Measurements from ENCODE around the gene PRKG1. TPM values are rescaled to one million over a fixed set of nuclear protein-coding genes. Genes with fewer than 3 reads are reported as not detected.

PRKG1 gene
- total RNA-seq, 4 donors from 2014 or later = 17.1 to 36.4 (median 25.8) TPM

- TF ChIP-seq CTCF (IDR thresholded peaks at IDR 0.05) = no peak
- ATAC-seq (ENCODE audit: low FRiP score) (no peak), DNase-seq (ENCODE audit: low spot score) (no peak)
These were observed 50.6 kb downstream of the PRKG1 start for GRCh38 chr10:51124852-51125251.

- TF ChIP-seq CTCF (IDR thresholded peaks at IDR 0.05) = no peak
- ATAC-seq (ENCODE audit: low FRiP score) = no peak
- DNase-seq (ENCODE audit: low spot score) = no peak
These were observed 51.2 kb downstream of the PRKG1 start for GRCh38 chr10:51125518-51125917.

DNA sequence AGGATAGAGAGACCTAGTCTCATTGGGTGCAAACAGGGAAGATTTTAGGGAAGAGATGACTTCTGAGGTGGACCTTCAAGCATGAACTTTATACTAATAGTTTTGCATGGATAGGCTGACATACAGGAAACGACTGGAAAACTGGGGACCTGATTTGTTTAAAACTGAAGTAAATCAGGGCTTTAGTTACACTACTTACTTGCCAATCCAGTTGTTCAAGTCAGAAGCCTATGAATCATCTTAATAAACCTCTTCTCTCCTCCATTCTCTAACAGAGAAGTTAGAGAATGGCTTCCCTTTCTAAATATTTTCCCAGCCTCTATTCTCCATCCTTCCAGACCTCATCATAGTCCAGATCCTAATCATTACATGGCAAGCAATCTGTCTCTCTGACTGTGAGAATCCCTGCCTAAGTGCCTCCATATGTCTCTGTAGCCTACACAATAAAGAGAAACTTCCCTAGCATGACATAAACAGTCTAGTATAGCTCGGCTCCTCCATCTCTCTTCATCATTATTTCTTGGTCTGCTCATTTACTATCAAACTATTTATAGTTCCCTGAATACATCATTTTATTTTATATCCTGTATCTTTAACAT is 55.8 kb downstream of the PRKG1 start:
- no peak for TF ChIP-seq CTCF (IDR thresholded peaks at IDR 0.05)
- DNase-seq (ENCODE audit: low spot score) (no peak), ATAC-seq (ENCODE audit: low FRiP score) (no peak)

DNA sequence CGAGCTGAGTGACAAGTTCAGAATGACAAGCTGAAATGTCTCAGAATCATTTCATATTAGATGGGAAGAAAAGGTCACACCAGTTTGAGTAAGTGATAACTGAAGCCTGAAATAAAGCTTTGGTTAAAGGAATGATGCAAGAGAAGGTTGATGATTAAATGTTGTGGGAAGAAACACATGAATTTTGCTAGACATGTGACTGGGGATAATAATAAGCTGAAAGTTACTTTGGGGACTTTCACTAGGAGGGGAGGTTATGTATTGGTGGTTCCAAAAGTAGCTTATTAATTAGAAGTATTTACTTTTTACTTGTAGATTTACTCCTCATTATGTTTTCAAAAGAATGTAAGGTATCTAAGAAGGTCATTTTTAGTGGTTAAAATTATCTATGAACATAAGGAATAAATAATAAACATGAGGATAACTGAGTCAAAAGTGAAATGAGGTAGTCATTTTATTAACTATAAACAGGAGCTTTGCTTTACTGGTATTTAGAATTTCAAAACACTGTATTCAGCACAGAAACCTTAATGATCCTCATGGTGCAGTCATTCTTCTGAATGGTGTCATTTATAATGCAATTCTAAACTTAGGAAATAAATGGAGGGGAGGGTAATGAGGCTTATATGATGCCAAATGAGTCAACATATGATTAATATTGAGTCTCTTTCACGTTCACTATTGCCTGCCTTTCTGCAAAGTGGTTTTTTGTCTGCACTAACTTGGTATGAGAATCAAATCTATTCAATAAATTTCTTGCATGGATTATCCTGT is 63.7 kb downstream of the PRKG1 start:
- peak; percentile 54 for ATAC-seq (ENCODE audit: low FRiP score)
- no peak for TF ChIP-seq CTCF (IDR thresholded peaks at IDR 0.05)

DNA sequence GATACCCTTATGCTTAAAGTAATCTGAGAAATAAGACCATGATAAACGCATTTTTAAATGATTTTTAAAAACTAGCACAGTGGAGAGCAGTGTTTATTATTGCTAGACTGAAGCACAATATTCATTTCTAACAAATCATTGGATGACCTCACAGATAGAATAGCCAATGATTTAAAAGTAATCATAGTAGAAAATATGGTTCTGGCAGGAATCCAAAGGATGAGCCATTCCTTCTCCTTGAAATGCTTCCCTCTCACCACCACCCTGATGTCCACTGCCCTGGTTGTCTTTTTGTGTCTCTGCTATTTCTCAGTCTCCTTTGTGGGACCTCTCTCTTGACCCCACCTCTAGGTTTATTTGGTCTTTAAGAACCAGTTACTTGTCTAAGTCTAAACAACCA is 64.9 kb downstream of the PRKG1 start:
- no peak for DNase-seq (ENCODE audit: low spot score)
- TF ChIP-seq CTCF (IDR thresholded peaks at IDR 0.05) = no peak
- no peak for ATAC-seq (ENCODE audit: low FRiP score)

More for the DNA sequence above, 63.7 kb downstream of the PRKG1 start:
- DNase-seq (ENCODE audit: low spot score) = no peak

DNA sequence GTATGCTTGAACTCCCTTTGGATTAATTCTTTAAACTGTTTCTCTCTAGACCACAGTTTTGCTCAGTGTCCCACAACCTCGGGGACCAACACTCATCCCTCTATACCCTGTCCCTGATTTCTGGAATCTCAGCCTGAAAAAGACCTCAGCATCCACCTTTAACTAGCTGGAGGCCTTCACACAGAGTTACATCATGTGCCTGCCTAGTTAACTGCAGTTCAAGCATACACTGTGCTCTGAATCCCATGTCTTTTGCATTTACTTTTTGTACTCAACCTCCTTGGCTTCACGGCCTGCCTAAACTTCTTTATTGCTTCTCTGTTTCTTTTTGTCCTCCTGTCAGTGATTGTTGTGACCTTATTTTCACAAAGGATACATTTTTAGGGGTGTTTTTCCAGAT is 66.7 kb downstream of the PRKG1 start:
- no peak for TF ChIP-seq CTCF (IDR thresholded peaks at IDR 0.05)
- ATAC-seq (ENCODE audit: low FRiP score) (no peak), DNase-seq (ENCODE audit: low spot score) (no peak)

Measured in omental fat pad (tissue), 4 donors.